Right atrium auricular region (tissue), 2 donors: ENCODE results near the gene SLC35A2. TPM values are rescaled to one million over a fixed set of nuclear protein-coding genes. Genes with fewer than 3 reads are reported as not detected.

Experiments used
- DNase-seq: peaks from one replicate; pipeline ENCODE4 v3.0.0-alpha.2; 2019; ENCODE audit warnings: low spot score
- H3K27ac ChIP-seq, 2 donors: fragments of 200-600 bp; sonication (generic); 1 replicate in 1 of 2; 2 replicates in 1 of 2; pipeline ENCODE4 v1.5.1; 2016 to 2019
- H3K27me3 ChIP-seq, 2 donors: fragments of 200-600 bp; sonication (generic); one replicate each; pipeline versions ENCODE4 v1.5.1 to v1.6.0; 2017 to 2019
- H3K36me3 ChIP-seq: fragments of 200-600 bp; sonication (generic); one replicate; pipeline ENCODE4 v1.5.1; 2016
- H3K4me1 ChIP-seq, 2 donors: fragments of 200-600 bp; sonication (generic); one replicate each; pipeline versions ENCODE4 v1.5.1 to v1.6.0; 2017 to 2019
- H3K4me3 ChIP-seq, 2 donors: fragments of 200-600 bp; sonication (generic); 1 replicate in 1 of 2; 2 replicates in 1 of 2; pipeline ENCODE4 v1.5.1; 2017 to 2019; ENCODE audit warnings: mild to moderate bottlenecking in 1 of 2, moderate library complexity in 1 of 2
- H3K9me3 ChIP-seq, 2 donors: fragments of 200-600 bp; sonication (generic); one replicate each; pipeline ENCODE4 v1.5.1; 2019
- CTCF ChIP-seq, 2 donors: fragments of 200-600 bp; sonication (generic); IDR thresholded peaks; one replicate each; pipeline ENCODE4 v1.5.1; 2019; ENCODE audit warnings: antibody characterized with exemption in 2 of 2
- total RNA-seq, 2 donors: library from RNA; depleted of rRNA; stranded (reverse); fragments of >200 nt; gene quantifications; one replicate each; pipeline ENCODE4 v1.1.0, GENCODE V29; 2016

The SLC35A2 gene
- total RNA-seq, 2 donors from 2014 or later = 16.8 to 18.8 TPM

GRCh38 chrX:48909703-48910294 is 1.6 kb downstream of the SLC35A2 start:
- DNase-seq = no peak
- Histone ChIP-seq H3K4me1 (no peaks in the 10 kb centered on the region), H3K4me3 (no peak overlapping the region), H3K27ac (no peak overlapping the region), H3K36me3 (peaks cover 10% of the 10 kb centered on the region), H3K27me3 (no peaks in the 10 kb centered on the region), H3K9me3 (no peaks in the 10 kb centered on the region)
- TF ChIP-seq CTCF (IDR thresholded peaks at IDR 0.05) = no peak

- TF ChIP-seq CTCF (IDR thresholded peaks at IDR 0.05) = no peak
- Histone ChIP-seq H3K4me3 (no peak overlapping the region), H3K36me3 (peaks cover 10% of the 10 kb centered on the region), H3K9me3 (no peaks in the 10 kb centered on the region), H3K4me1 (no peaks in the 10 kb centered on the region), H3K27ac (no peak overlapping the region), H3K27me3 (no peaks in the 10 kb centered on the region)
- DNase-seq = no peak
Measured at GRCh38 chrX:48908600-48908999, 2.8 kb downstream of the SLC35A2 start.

- H3K27me3 ChIP-seq = no peaks in the 10 kb centered on the region
- no peak overlapping the region for H3K27ac ChIP-seq
- no peaks in the 10 kb centered on the region for H3K4me1 ChIP-seq
- no peak overlapping the region for H3K4me3 ChIP-seq
- no peak for TF ChIP-seq CTCF (IDR thresholded peaks at IDR 0.05)
- H3K36me3 ChIP-seq = peaks cover 35% of the 10 kb centered on the region
- H3K9me3 ChIP-seq = no peaks in the 10 kb centered on the region
- DNase-seq = no peak
Measured at GRCh38 chrX:48905090-48905790, 6.2 kb downstream of the SLC35A2 start.

- Histone ChIP-seq H3K36me3 (peaks cover 35% of the 10 kb centered on the region), H3K27me3 (no peaks in the 10 kb centered on the region), H3K27ac (no peak overlapping the region), H3K4me3 (no peak overlapping the region), H3K9me3 (no peaks in the 10 kb centered on the region), H3K4me1 (no peaks in the 10 kb centered on the region)
- TF ChIP-seq CTCF (IDR thresholded peaks at IDR 0.05) = no peak
- no peak for DNase-seq
Measured at GRCh38 chrX:48904626-48905025, 6.8 kb downstream of the SLC35A2 start.

- H3K9me3 ChIP-seq = no peaks in the 10 kb centered on the region
- no peak overlapping the region for H3K27ac ChIP-seq
- no peaks in the 10 kb centered on the region for H3K27me3 ChIP-seq
- H3K4me3 ChIP-seq = no peak overlapping the region
- H3K36me3 ChIP-seq = peaks cover 35% of the 10 kb centered on the region
- peaks cover 0 to under 1% of the 10 kb centered on the region in 2 donors for H3K4me1 ChIP-seq
- TF ChIP-seq CTCF (IDR thresholded peaks at IDR 0.05) = no peak
- no peak for DNase-seq
Measured at GRCh38 chrX:48904180-48904579, 7.3 kb downstream of the SLC35A2 start.
